ENCODE results near the gene PEPD.

- no peak for TF ChIP-seq CTCF (IDR thresholded peaks at IDR 0.05)
- TF ChIP-seq POLR2A (IDR thresholded peaks at IDR 0.05): no peak
Measured at GRCh38 chr19:33414667-33415605, 106.7 kb downstream of the PEPD start.

Measured in Peyer's patch (tissue), 4 donors.